Colonic mucosa (tissue), 4 donors: ENCODE data around the gene NRARP. TPM values are rescaled to one million over a fixed set of nuclear protein-coding genes. Genes with fewer than 3 reads are reported as not detected.

Experiments
- DNase-seq: peaks from one replicate; pipeline ENCODE4 v3.0.0-alpha.2; 2020
- H3K27ac ChIP-seq: fragments of 200-600 bp; one replicate; pipeline ENCODE4 v1.8.0; 2021
- H3K27me3 ChIP-seq: fragments of 200-600 bp; one replicate; pipeline ENCODE4 v1.8.0; 2021
- H3K36me3 ChIP-seq: fragments of 200-600 bp; one replicate; pipeline ENCODE4 v1.8.0; 2021
- H3K4me1 ChIP-seq: fragments of 200-600 bp; one replicate; pipeline ENCODE4 v1.8.0; 2021; ENCODE audit warnings: mild to moderate bottlenecking
- H3K4me3 ChIP-seq: fragments of 200-600 bp; one replicate; pipeline ENCODE4 v1.8.0; 2021
- H3K9ac ChIP-seq, 2 donors: one replicate each; pipeline ENCODE4 v1.7.0; 2013; ENCODE audit warnings: control low read depth in 2 of 2, low read depth in 2 of 2, low read length in 2 of 2
- H3K9me3 ChIP-seq: fragments of 200-600 bp; one replicate; pipeline ENCODE4 v1.8.0; 2021
- CTCF ChIP-seq: fragments of 200-600 bp; IDR thresholded peaks from one replicate; pipeline ENCODE4 v1.8.0; 2022; ENCODE audit warnings: antibody characterized with exemption, mild to moderate bottlenecking
- intact Hi-C: fragments of 100-400 bp; cut with DNase I; formaldehyde crosslinking; loops from one replicate; pipeline ENCODE4 v1.14.1; 2022
- total RNA-seq, 2 donors: library from RNA; stranded (reverse); fragmentation: NEBNext Ultra II Directional in 1 of 2; extraction: Animal tissue kit (Norgen Biotek cat#: 25700) in 1 of 2; gene quantifications; one replicate each; pipeline ENCODE4 v1.2.1, GENCODE V29; 2021
- donor health status: healthy.
- donor health status: DM: no; HTN: no; CAD: no.
- donor health status: DM: no; HTN: no; CAD: no.

Gene NRARP
- total RNA-seq, 2 donors from 2014 or later: 120 to 178 TPM

GRCh38 chr9:137278721-137279711 lies 23.1 kb downstream of the NRARP start:
- TF ChIP-seq CTCF: no peak
- H3K9me3 ChIP-seq: no peaks in the 10 kb centered on the region
- H3K9ac ChIP-seq: peak overlapping the region; percentile 84 to 97
- no peaks in the 10 kb centered on the region for H3K36me3 ChIP-seq
- H3K4me1 ChIP-seq: peaks cover 15% of the 10 kb centered on the region
- no peaks in the 10 kb centered on the region for H3K27me3 ChIP-seq
- H3K4me3 ChIP-seq: peak overlapping the region; percentile 55
- intact Hi-C loops: no loop called here
- peak overlapping the region; percentile 90 for H3K27ac ChIP-seq
- no peak for DNase-seq

- peak; percentile 48 for DNase-seq
- H3K27ac ChIP-seq: peak overlapping the region; percentile 90
- no peaks in the 10 kb centered on the region for H3K27me3 ChIP-seq
- H3K4me3 ChIP-seq: peak overlapping the region; percentile 55
- TF ChIP-seq CTCF: no peak
- peaks cover 15% of the 10 kb centered on the region for H3K4me1 ChIP-seq
- no peaks in the 10 kb centered on the region for H3K9me3 ChIP-seq
- intact Hi-C loops: no loop called here
- peak overlapping the region; percentile 84 to 97 for H3K9ac ChIP-seq
- no peaks in the 10 kb centered on the region for H3K36me3 ChIP-seq
Observed at GRCh38 chr9:137278061-137278701, 23.9 kb downstream of the NRARP start.

- Histone ChIP-seq H3K4me1 (peaks cover 15% of the 10 kb centered on the region), H3K9ac (peak within 1 kb of the TSS; percentile 84 to 97), H3K9me3 (no peaks in the 10 kb centered on the region), H3K36me3 (no peaks in the 10 kb centered on the region), H3K27ac (peak within 1 kb of the TSS; percentile 90), H3K27me3 (no peaks in the 10 kb centered on the region), H3K4me3 (peak within 1 kb of the TSS; percentile 55)
- peak; percentile 12 for TF ChIP-seq CTCF
- DNase-seq: peak; percentile 94
- intact Hi-C loops: no loop called here
Observed at GRCh38 chr9:137277329-137278041, 24.6 kb downstream of the NRARP start, which contains the start of gene TOR4A. TOR4A (plus strand) TSS chr9:137277726; CDS start chr9:137278690, 964 bp downstream.

- no peak for TF ChIP-seq CTCF
- H3K9me3 ChIP-seq: no peaks in the 10 kb centered on the region
- peak overlapping the region; percentile 90 for H3K27ac ChIP-seq
- peaks cover 15% of the 10 kb centered on the region for H3K4me1 ChIP-seq
- intact Hi-C loops: no loop called here
- no peaks in the 10 kb centered on the region for H3K27me3 ChIP-seq
- H3K9ac ChIP-seq: peak overlapping the region; percentile 84 to 97
- H3K36me3 ChIP-seq: no peaks in the 10 kb centered on the region
- peak; percentile 84 for DNase-seq
- peak overlapping the region; percentile 55 for H3K4me3 ChIP-seq
Observed at GRCh38 chr9:137276473-137277328, 25.4 kb downstream of the NRARP start.
